Activated naive CD4-positive, alpha-beta T cell treated with anti-CD3 and anti-CD28 coated beads, Interleukin-2, amount 50 U/mL, for 24 hours (primary cell): Measurements from ENCODE around the gene STRA8.
A peak's percentile ranks its signal among the peaks of the same experiment; 100 is the strongest.

Experiments used
- H3K27ac Mint-ChIP-seq: one replicate; pipeline ENCODE4 v1.8.0; 2021; ENCODE audit warnings: mild to moderate bottlenecking, mixed read lengths
- H3K27me3 Mint-ChIP-seq: one replicate; pipeline ENCODE4 v1.8.0; 2021; ENCODE audit warnings: mixed read lengths
- H3K36me3 Mint-ChIP-seq: one replicate; pipeline ENCODE4 v1.8.0; 2021; ENCODE audit warnings: mixed read lengths
- H3K4me1 Mint-ChIP-seq: one replicate; pipeline ENCODE4 v1.8.0; 2021; ENCODE audit warnings: mixed read lengths
- H3K4me3 Mint-ChIP-seq: one replicate; pipeline ENCODE4 v1.8.0; 2021; ENCODE audit warnings: mild to moderate bottlenecking, mixed read lengths
- H3K9me3 Mint-ChIP-seq: one replicate; pipeline ENCODE4 v1.8.0; 2021; ENCODE audit warnings: mixed read lengths

Gene STRA8, protein sequence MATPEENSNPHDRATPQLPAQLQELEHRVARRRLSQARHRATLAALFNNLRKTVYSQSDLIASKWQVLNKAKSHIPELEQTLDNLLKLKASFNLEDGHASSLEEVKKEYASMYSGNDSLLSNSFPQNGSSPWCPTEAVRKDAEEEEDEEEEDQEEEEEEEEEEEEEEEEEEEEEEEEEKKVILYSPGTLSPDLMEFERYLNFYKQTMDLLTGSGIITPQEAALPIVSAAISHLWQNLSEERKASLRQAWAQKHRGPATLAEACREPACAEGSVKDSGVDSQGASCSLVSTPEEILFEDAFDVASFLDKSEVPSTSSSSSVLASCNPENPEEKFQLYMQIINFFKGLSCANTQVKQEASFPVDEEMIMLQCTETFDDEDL

GRCh38 chr7:135233570-135233969 is at the start of gene STRA8:
STRA8 (plus strand) TSS chr7:135233838; CDS start chr7:135240525, 6,687 bp downstream.
- no peaks in the 10 kb centered on the region for H3K36me3 Mint-ChIP-seq
- no peak within 1 kb of the TSS for H3K27ac Mint-ChIP-seq
- no peak within 1 kb of the TSS for H3K4me3 Mint-ChIP-seq
- no peaks in the 10 kb centered on the region for H3K27me3 Mint-ChIP-seq
- H3K9me3 Mint-ChIP-seq, result no peaks in the 10 kb centered on the region
- peaks cover 4% of the 10 kb centered on the region for H3K4me1 Mint-ChIP-seq

GRCh38 chr7:135184254-135184841 is 49.3 kb upstream of the STRA8 start:
- peaks cover 45% of the 10 kb centered on the region for H3K36me3 Mint-ChIP-seq

GRCh38 chr7:135185471-135186260 is 48.0 kb upstream of the STRA8 start:
- H3K36me3 Mint-ChIP-seq, result peaks cover 50% of the 10 kb centered on the region
- no peaks in the 10 kb centered on the region for H3K27me3 Mint-ChIP-seq
- H3K4me1 Mint-ChIP-seq, result no peaks in the 10 kb centered on the region
- H3K27ac Mint-ChIP-seq, result no peak overlapping the region
- H3K9me3 Mint-ChIP-seq, result peaks cover 4% of the 10 kb centered on the region
- H3K4me3 Mint-ChIP-seq, result no peak overlapping the region

More at GRCh38 chr7:135184254-135184841, 49.3 kb upstream of the STRA8 start:
- Mint-ChIP-seq H3K27me3 (no peaks in the 10 kb centered on the region), H3K9me3 (peaks cover 11% of the 10 kb centered on the region), H3K4me3 (no peak overlapping the region), H3K27ac (no peak overlapping the region), H3K4me1 (no peaks in the 10 kb centered on the region)

DNA sequence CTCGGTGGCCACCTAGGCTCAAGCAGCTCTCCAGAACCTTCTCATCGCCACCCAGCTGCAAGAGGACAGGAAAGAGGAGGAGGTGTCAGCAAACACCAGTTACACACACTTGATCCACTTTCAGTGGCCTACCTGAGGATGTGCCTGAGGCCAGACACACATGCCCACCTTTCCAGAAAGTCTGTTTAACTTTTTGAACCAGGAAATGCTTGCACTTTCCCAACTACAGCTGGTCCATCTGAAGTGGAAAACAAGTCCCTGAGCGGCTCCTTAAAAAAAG is 47.4 kb upstream of the STRA8 start:
- Mint-ChIP-seq H3K9me3 (peaks cover 4% of the 10 kb centered on the region), H3K4me3 (no peak overlapping the region), H3K27ac (no peak overlapping the region), H3K36me3 (peaks cover 52% of the 10 kb centered on the region), H3K4me1 (no peaks in the 10 kb centered on the region), H3K27me3 (no peaks in the 10 kb centered on the region)

- Mint-ChIP-seq H3K36me3 (peaks cover 46% of the 10 kb centered on the region), H3K4me3 (no peak overlapping the region), H3K4me1 (no peaks in the 10 kb centered on the region), H3K27ac (no peak overlapping the region), H3K9me3 (peaks cover 4% of the 10 kb centered on the region), H3K27me3 (no peaks in the 10 kb centered on the region)
Measured at GRCh38 chr7:135186841-135187253, 46.8 kb upstream of the STRA8 start.

GRCh38 chr7:135188298-135188984 is 45.2 kb upstream of the STRA8 start:
- no peak overlapping the region for H3K4me3 Mint-ChIP-seq
- H3K36me3 Mint-ChIP-seq, result peaks cover 45% of the 10 kb centered on the region
- no peak overlapping the region for H3K27ac Mint-ChIP-seq
- H3K9me3 Mint-ChIP-seq, result peaks cover 3% of the 10 kb centered on the region
- no peaks in the 10 kb centered on the region for H3K4me1 Mint-ChIP-seq
- no peaks in the 10 kb centered on the region for H3K27me3 Mint-ChIP-seq

- Mint-ChIP-seq H3K4me3 (no peak overlapping the region), H3K9me3 (no peaks in the 10 kb centered on the region), H3K36me3 (peaks cover 40% of the 10 kb centered on the region), H3K27ac (no peak overlapping the region), H3K27me3 (no peaks in the 10 kb centered on the region), H3K4me1 (no peaks in the 10 kb centered on the region)
Measured at GRCh38 chr7:135189221-135189662, 44.4 kb upstream of the STRA8 start.

GRCh38 chr7:135189961-135190360 is 43.7 kb upstream of the STRA8 start:
- Mint-ChIP-seq H3K27ac (peak overlapping the region; percentile 59), H3K4me1 (no peaks in the 10 kb centered on the region), H3K27me3 (no peaks in the 10 kb centered on the region), H3K4me3 (no peak overlapping the region), H3K36me3 (peaks cover 39% of the 10 kb centered on the region), H3K9me3 (no peaks in the 10 kb centered on the region)

GRCh38 chr7:135190703-135191102 is 42.9 kb upstream of the STRA8 start:
- no peaks in the 10 kb centered on the region for H3K9me3 Mint-ChIP-seq
- no peaks in the 10 kb centered on the region for H3K27me3 Mint-ChIP-seq
- H3K4me1 Mint-ChIP-seq, result no peaks in the 10 kb centered on the region
- peak overlapping the region; percentile 15 for H3K4me3 Mint-ChIP-seq
- H3K27ac Mint-ChIP-seq, result peak overlapping the region; percentile 71
- H3K36me3 Mint-ChIP-seq, result peaks cover 38% of the 10 kb centered on the region

DNA sequence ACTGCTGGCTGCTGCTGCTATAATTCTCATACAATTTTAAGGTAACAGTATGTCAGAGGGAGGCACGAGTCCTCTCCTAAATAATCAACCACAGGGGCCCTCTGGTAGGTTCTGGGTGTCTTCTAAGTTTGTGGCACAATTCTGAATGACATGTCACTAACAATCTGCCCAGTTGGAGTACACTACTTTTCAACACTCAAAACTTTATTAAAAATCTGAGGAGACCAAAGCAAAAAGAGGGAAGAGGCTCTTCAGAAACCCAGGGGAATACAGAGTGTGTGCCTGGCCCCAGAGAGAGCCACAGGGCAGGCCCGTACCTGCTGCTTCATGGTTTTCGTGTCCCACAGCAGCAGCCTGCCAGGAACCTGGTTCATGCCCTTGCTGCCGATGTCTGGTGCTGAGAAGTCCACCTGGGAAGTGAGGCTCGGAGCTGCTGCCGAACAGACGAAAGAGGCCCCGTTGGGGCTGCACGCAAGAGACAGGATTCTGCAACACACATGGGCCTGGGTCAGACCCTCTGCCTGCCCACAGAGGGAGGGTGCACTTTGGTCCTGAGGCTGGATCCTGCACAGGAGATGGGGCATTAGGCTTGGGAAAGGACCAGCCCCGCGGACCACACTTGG is 40.6 kb upstream of the STRA8 start:
- Mint-ChIP-seq H3K4me1 (no peaks in the 10 kb centered on the region), H3K36me3 (peaks cover 33% of the 10 kb centered on the region), H3K27me3 (no peaks in the 10 kb centered on the region), H3K4me3 (no peak overlapping the region), H3K9me3 (no peaks in the 10 kb centered on the region), H3K27ac (peak overlapping the region; percentile 18)

GRCh38 chr7:135193615-135194081 is 40.0 kb upstream of the STRA8 start:
- Mint-ChIP-seq H3K36me3 (peaks cover 31% of the 10 kb centered on the region), H3K4me1 (no peaks in the 10 kb centered on the region), H3K27ac (no peak overlapping the region), H3K4me3 (no peak overlapping the region), H3K27me3 (no peaks in the 10 kb centered on the region), H3K9me3 (no peaks in the 10 kb centered on the region)

GRCh38 chr7:135194494-135195095 is 39.0 kb upstream of the STRA8 start:
- peaks cover 33% of the 10 kb centered on the region for H3K36me3 Mint-ChIP-seq
- no peak overlapping the region for H3K4me3 Mint-ChIP-seq
- H3K27me3 Mint-ChIP-seq, result no peaks in the 10 kb centered on the region
- H3K4me1 Mint-ChIP-seq, result no peaks in the 10 kb centered on the region
- no peak overlapping the region for H3K27ac Mint-ChIP-seq
- H3K9me3 Mint-ChIP-seq, result no peaks in the 10 kb centered on the region

GRCh38 chr7:135195156-135195555 is 38.5 kb upstream of the STRA8 start:
- Mint-ChIP-seq H3K36me3 (peaks cover 28% of the 10 kb centered on the region), H3K9me3 (no peaks in the 10 kb centered on the region), H3K4me1 (no peaks in the 10 kb centered on the region), H3K4me3 (no peak overlapping the region), H3K27me3 (no peaks in the 10 kb centered on the region), H3K27ac (no peak overlapping the region)

GRCh38 chr7:135195968-135196629 is 37.5 kb upstream of the STRA8 start:
- peak overlapping the region; percentile 17 for H3K27ac Mint-ChIP-seq
- H3K27me3 Mint-ChIP-seq, result no peaks in the 10 kb centered on the region
- H3K4me1 Mint-ChIP-seq, result no peaks in the 10 kb centered on the region
- H3K9me3 Mint-ChIP-seq, result no peaks in the 10 kb centered on the region
- no peak overlapping the region for H3K4me3 Mint-ChIP-seq
- H3K36me3 Mint-ChIP-seq, result peaks cover 19% of the 10 kb centered on the region
